K562 (cell line): ENCODE data around the gene ARHGEF25. TPM values are rescaled to one million over a fixed set of nuclear protein-coding genes. Genes with fewer than 3 reads are reported as not detected.

Source experiments
- ATF1 ChIP-seq, 2 experiments: fragments of 450-650 bp in 1 of 2; IDR thresholded peaks; 2 replicates each; pipeline ENCODE4 v1.6.1; 2016; ENCODE audit warnings: missing compliant biosample characterization in 1 of 2, missing genetic modification characterization in 1 of 2
- COPS2 ChIP-seq: fragments of 450-650 bp; conservative IDR thresholded peaks from 2 replicates; pipeline ENCODE4 v1.6.1; 2016; ENCODE audit warnings: mild to moderate bottlenecking, moderate library complexity
- HEY1 ChIP-seq: fragments of 250-450 bp; sonication (Bioruptor Pico); IDR thresholded peaks from 2 replicates; pipeline ENCODE4 v1.5.0; 2020; ENCODE audit warnings: mild to moderate bottlenecking, moderate library complexity, borderline replicate concordance
- KLF6 ChIP-seq: fragments of 250-450 bp; sonication (Bioruptor Pico); IDR thresholded peaks from 2 replicates; pipeline ENCODE4 v1.4.0; 2020; ENCODE audit warnings: mild to moderate bottlenecking, moderate library complexity, borderline replicate concordance
- L3MBTL2 ChIP-seq: fragments of 450-650 bp; IDR thresholded peaks from 2 replicates; pipeline ENCODE4 v1.6.1; 2016; ENCODE audit warnings: mild to moderate bottlenecking, moderate library complexity
- PHF20 ChIP-seq: fragments of 450-650 bp; IDR thresholded peaks from 2 replicates; pipeline ENCODE4 v1.6.1; 2018; ENCODE audit not compliant: partially characterized antibody
- PHF8 ChIP-seq: fragments of 200-600 bp; sonication (generic); IDR thresholded peaks from 2 replicates; pipeline ENCODE4 v1.6.1; 2012; ENCODE audit warnings: mixed run types, mild to moderate bottlenecking, inconsistent platforms, low read length, moderate library complexity, borderline replicate concordance
- SIN3A ChIP-seq, 2 experiments: fragments of 150-350 bp in 1 of 2; IDR thresholded peaks; 2 replicates each; pipeline ENCODE4 v1.6.1; 2011 to 2016; ENCODE audit warnings: borderline replicate concordance in 2 of 2, low read depth in 2 of 2, low read length in 2 of 2, mild to moderate bottlenecking in 2 of 2, moderate library complexity in 2 of 2; ENCODE audit not compliant: control insufficient read depth in 1 of 2
- SMARCE1 ChIP-seq: fragments of 450-650 bp; IDR thresholded peaks from 2 replicates; pipeline ENCODE4 v1.7.1; 2016; ENCODE audit warnings: mild to moderate bottlenecking
- WHSC1 ChIP-seq: IDR thresholded peaks from one replicate; pipeline ENCODE4 v1.6.1; 2012; ENCODE audit warnings: low read length, control low read depth, inconsistent platforms
- polyA plus RNA-seq, 8 experiments: library from polyadenylated mRNA; depleted of rRNA in 4 of 8; stranded (reverse) in 5 of 8; unstranded in 3 of 8; fragments of >200 nt; fragmentation: Nextera tagmentation in 2 of 8; fragmentation: Illumina TruSeq in 1 of 8; extraction: Ambion mirVana in 2 of 8; extraction: Trizol in 1 of 8; gene quantifications; 2 replicates each; pipeline versions ENCODE4 v1.2.1 to v1.2.3, GENCODE V29; 2011 to 2014; ENCODE audit warnings: inconsistent platforms in 1 of 8, missing spikeins in 1 of 8
- total RNA-seq, 7 experiments: library from RNA; depleted of rRNA in 6 of 7; stranded (reverse); fragments of >200 nt in 6 of 7; fragmentation: Illumina TruSeq in 2 of 7; extraction: Trizol in 2 of 7; gene quantifications; 2 replicates each; pipeline versions ENCODE4 v1.2.1 to v1.2.3, GENCODE V29; 2011 to 2021; ENCODE audit warnings: low replicate concordance in 1 of 7
- TF ChIP-seq, protein P1 (sequence below): fragments of 250-450 bp; sonication (Bioruptor Pico); IDR thresholded peaks from 2 replicates; pipeline ENCODE4 v1.9.0; 2021; ENCODE audit warnings: mild to moderate bottlenecking, inconsistent platforms
- TF ChIP-seq, protein P2 (sequence below): fragments of 150-350 bp; IDR thresholded peaks from 2 replicates; pipeline ENCODE4 v1.6.1; 2014; ENCODE audit warnings: low read depth, mild to moderate bottlenecking, low read length, borderline replicate concordance
- TF ChIP-seq, protein P3 (sequence below): fragments of 250-450 bp; sonication (Bioruptor Pico); IDR thresholded peaks from 2 replicates; pipeline ENCODE4 v1.4.0; 2020; ENCODE audit warnings: mild to moderate bottlenecking
- TF ChIP-seq, protein P4 (sequence below): fragments of 450-650 bp; conservative IDR thresholded peaks from 2 replicates; pipeline ENCODE4 v1.6.1; 2016; ENCODE audit warnings: missing genetic modification characterization, low read depth, mild to moderate bottlenecking, control low read depth, missing compliant biosample characterization

Gene ARHGEF25
- total and polyA plus RNA-seq, 9 of the 15 experiments (the other 6 are each of a cell fraction or from before 2014, with no cell fraction given) = 0.13 to 17.3 (median 11.6) TPM

DNA sequence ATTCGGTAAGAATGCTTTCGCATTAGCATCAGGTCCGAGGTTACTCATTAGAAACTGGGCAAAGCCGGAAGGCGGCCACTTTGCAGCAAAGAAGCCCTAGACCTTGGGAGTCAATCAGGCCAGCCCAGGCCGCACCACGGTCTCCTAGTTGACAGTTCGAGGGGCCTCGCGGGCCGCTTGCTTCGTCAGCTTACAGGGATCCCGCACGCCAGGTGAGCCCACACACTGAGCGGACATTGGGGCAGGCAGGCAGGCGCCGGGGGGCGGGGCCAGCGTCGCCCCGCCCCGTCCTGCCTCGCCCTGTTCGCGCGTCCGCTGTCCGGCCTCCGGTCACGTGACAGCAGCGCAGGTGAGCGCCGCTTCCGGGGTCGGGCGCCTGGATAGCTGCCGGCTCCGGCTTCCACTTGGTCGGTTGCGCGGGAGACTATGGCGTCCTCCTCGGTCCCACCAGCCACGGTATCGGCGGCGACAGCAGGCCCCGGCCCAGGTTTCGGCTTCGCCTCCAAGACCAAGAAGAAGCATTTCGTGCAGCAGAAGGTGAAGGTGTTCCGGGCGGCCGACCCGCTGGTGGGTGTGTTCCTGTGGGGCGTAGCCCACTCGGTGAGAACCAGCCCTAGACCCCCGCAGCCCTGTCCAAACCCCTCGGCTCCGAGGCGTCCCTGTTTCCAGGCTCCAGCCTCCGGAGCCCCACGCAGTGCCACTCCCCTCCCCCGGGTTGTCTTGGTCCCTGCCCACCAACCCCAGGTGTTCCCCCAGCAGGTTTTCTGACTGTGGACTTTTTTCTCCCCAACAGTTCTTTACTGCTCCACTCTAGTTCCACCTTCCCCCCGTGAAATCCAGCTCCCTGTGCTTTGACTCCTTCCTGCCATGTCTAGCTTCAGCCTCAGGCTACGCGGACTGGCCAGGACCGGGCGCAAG, 20.1 kb upstream of the ARHGEF25 start, which contains the start of gene PIP4K2C (continued):
- TF ChIP-seq, protein P1, sequence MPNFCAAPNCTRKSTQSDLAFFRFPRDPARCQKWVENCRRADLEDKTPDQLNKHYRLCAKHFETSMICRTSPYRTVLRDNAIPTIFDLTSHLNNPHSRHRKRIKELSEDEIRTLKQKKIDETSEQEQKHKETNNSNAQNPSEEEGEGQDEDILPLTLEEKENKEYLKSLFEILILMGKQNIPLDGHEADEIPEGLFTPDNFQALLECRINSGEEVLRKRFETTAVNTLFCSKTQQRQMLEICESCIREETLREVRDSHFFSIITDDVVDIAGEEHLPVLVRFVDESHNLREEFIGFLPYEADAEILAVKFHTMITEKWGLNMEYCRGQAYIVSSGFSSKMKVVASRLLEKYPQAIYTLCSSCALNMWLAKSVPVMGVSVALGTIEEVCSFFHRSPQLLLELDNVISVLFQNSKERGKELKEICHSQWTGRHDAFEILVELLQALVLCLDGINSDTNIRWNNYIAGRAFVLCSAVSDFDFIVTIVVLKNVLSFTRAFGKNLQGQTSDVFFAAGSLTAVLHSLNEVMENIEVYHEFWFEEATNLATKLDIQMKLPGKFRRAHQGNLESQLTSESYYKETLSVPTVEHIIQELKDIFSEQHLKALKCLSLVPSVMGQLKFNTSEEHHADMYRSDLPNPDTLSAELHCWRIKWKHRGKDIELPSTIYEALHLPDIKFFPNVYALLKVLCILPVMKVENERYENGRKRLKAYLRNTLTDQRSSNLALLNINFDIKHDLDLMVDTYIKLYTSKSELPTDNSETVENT (CRISPR knock-in tag) = no peak
- TF ChIP-seq, protein P2, sequence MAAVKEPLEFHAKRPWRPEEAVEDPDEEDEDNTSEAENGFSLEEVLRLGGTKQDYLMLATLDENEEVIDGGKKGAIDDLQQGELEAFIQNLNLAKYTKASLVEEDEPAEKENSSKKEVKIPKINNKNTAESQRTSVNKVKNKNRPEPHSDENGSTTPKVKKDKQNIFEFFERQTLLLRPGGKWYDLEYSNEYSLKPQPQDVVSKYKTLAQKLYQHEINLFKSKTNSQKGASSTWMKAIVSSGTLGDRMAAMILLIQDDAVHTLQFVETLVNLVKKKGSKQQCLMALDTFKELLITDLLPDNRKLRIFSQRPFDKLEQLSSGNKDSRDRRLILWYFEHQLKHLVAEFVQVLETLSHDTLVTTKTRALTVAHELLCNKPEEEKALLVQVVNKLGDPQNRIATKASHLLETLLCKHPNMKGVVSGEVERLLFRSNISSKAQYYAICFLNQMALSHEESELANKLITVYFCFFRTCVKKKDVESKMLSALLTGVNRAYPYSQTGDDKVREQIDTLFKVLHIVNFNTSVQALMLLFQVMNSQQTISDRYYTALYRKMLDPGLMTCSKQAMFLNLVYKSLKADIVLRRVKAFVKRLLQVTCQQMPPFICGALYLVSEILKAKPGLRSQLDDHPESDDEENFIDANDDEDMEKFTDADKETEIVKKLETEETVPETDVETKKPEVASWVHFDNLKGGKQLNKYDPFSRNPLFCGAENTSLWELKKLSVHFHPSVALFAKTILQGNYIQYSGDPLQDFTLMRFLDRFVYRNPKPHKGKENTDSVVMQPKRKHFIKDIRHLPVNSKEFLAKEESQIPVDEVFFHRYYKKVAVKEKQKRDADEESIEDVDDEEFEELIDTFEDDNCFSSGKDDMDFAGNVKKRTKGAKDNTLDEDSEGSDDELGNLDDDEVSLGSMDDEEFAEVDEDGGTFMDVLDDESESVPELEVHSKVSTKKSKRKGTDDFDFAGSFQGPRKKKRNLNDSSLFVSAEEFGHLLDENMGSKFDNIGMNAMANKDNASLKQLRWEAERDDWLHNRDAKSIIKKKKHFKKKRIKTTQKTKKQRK = no peak
- TF ChIP-seq SMARCE1 = peak; percentile 24; the same call in 1 of the 2 replicates
- peak; percentile 86 for TF ChIP-seq PHF20
- TF ChIP-seq ATF1 (CRISPR knock-in tag; IDR thresholded peaks at IDR 0.05) = no peak
- peak; percentile 68 for TF ChIP-seq ATF1 (tag; IDR thresholded peaks at IDR 0.05)
- peak; percentile 89 for TF ChIP-seq PHF8
- TF ChIP-seq, protein P3, sequence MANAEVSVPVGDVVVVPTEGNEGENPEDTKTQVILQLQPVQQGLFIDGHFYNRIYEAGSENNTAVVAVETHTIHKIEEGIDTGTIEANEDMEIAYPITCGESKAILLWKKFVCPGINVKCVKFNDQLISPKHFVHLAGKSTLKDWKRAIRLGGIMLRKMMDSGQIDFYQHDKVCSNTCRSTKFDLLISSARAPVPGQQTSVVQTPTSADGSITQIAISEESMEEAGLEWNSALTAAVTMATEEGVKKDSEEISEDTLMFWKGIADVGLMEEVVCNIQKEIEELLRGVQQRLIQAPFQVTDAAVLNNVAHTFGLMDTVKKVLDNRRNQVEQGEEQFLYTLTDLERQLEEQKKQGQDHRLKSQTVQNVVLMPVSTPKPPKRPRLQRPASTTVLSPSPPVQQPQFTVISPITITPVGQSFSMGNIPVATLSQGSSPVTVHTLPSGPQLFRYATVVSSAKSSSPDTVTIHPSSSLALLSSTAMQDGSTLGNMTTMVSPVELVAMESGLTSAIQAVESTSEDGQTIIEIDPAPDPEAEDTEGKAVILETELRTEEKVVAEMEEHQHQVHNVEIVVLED = peak; percentile 52
- no peak for TF ChIP-seq HEY1 (CRISPR knock-in tag)
- TF ChIP-seq L3MBTL2 = peak; percentile 87
- TF ChIP-seq, protein P4, sequence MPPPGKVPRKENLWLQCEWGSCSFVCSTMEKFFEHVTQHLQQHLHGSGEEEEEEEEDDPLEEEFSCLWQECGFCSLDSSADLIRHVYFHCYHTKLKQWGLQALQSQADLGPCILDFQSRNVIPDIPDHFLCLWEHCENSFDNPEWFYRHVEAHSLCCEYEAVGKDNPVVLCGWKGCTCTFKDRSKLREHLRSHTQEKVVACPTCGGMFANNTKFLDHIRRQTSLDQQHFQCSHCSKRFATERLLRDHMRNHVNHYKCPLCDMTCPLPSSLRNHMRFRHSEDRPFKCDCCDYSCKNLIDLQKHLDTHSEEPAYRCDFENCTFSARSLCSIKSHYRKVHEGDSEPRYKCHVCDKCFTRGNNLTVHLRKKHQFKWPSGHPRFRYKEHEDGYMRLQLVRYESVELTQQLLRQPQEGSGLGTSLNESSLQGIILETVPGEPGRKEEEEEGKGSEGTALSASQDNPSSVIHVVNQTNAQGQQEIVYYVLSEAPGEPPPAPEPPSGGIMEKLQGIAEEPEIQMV (tag) = peak; percentile 78
- peak; percentile 96 to 98; a peak in 3 of 4 replicates for TF ChIP-seq SIN3A (IDR thresholded peaks at IDR 0.05; ENCODE audit: borderline replicate concordance in 2 of 2, control insufficient read depth in 1 of 2, low read depth in 2 of 2, low read length in 2 of 2)
- TF ChIP-seq WHSC1 = no peak
- TF ChIP-seq KLF6 = 0 out of 2 replicates have a peak, but pooled peaks have one; percentile 7
- TF ChIP-seq COPS2 = no peak
